Activated CD8-positive, alpha-beta T cell treated with anti-CD3 and anti-CD28 coated beads for 36 hours (primary cell): ENCODE data around the gene GIGYF2. TPM values are rescaled to one million over a fixed set of nuclear protein-coding genes. Genes with fewer than 3 reads are reported as not detected.

Source experiments
- ATAC-seq: fragments of 200-7000 bp; cut with Tn5 transposase; one replicate; pipeline ENCODE4 v1.10.0; 2021; ENCODE audit warnings: mild to moderate bottlenecking, moderate library complexity
- CTCF ChIA-PET: fragments of 350-600 bp; sonication (Branson Sonifier 250); formaldehyde crosslinking; loops from one replicate; lab custom pipeline; 2021; ENCODE audit warnings: antibody characterized with exemption; lab: Charles Lee
- POLR2A ChIA-PET: fragments of 350-600 bp; sonication (Branson Sonifier 250); formaldehyde crosslinking; loops from one replicate; lab custom pipeline; 2021; ENCODE audit warnings: antibody characterized with exemption; lab: Charles Lee
- DNase-seq: peaks from one replicate; pipeline ENCODE4 v3.0.0-alpha.2; 2020
- H3K27ac Mint-ChIP-seq: one replicate; pipeline ENCODE4 v1.8.0; 2021; ENCODE audit warnings: mild to moderate bottlenecking, mixed read lengths
- H3K27me3 Mint-ChIP-seq: one replicate; pipeline ENCODE4 v1.8.0; 2021; ENCODE audit warnings: mixed read lengths
- H3K36me3 Mint-ChIP-seq: one replicate; pipeline ENCODE4 v1.8.0; 2021; ENCODE audit warnings: low read depth, mixed read lengths
- H3K4me1 Mint-ChIP-seq: one replicate; pipeline ENCODE4 v1.8.0; 2021; ENCODE audit warnings: low read depth, mixed read lengths
- H3K4me3 Mint-ChIP-seq: one replicate; pipeline ENCODE4 v1.8.0; 2021; ENCODE audit warnings: mild to moderate bottlenecking, moderate library complexity, mixed read lengths
- H3K9me3 Mint-ChIP-seq: one replicate; pipeline ENCODE4 v1.8.0; 2021; ENCODE audit warnings: mixed read lengths
- CTCF ChIP-seq: fragments of 200-600 bp; IDR thresholded peaks from one replicate; pipeline ENCODE4 v1.8.0; 2022; ENCODE audit warnings: antibody characterized with exemption, mild to moderate bottlenecking
- intact Hi-C: fragments of 100-400 bp; cut with micrococcal nuclease; formaldehyde crosslinking; loops from one replicate; pipeline ENCODE4 v1.10.0; 2022
- total RNA-seq, 2 experiments: library from RNA; stranded (reverse); gene quantifications; one replicate each; pipeline ENCODE4 v1.2.3, GENCODE V29; 2021

Gene GIGYF2
- total RNA-seq, 2 experiments from 2014 or later = 49.7 to 52.5 TPM

- POLR2A ChIA-PET = no interaction called here
- intact Hi-C loops = no loop called here
- Mint-ChIP-seq H3K9me3 (no peaks in the 10 kb centered on the region), H3K27me3 (no peaks in the 10 kb centered on the region), H3K4me3 (no peak overlapping the region), H3K36me3 (peaks cover 26% of the 10 kb centered on the region), H3K4me1 (no peaks in the 10 kb centered on the region), H3K27ac (no peak overlapping the region)
- CTCF ChIA-PET = interaction anchor here (1.1 to 1.4 kb wide), 4 partner anchors 15 to 37 kb away, joined by 3 read pairs; no protein-coding TSS in a partner anchor
- no peak for DNase-seq
- TF ChIP-seq CTCF = peak; percentile 23
- no peak for ATAC-seq
Observed at GRCh38 chr2:232809349-232810124, 112.4 kb downstream of the GIGYF2 start.

- Mint-ChIP-seq H3K4me1 (no peaks in the 10 kb centered on the region), H3K36me3 (peaks cover 23% of the 10 kb centered on the region), H3K27ac (no peak overlapping the region), H3K9me3 (no peaks in the 10 kb centered on the region), H3K27me3 (no peaks in the 10 kb centered on the region), H3K4me3 (no peak overlapping the region)
- ChIA-PET POLR2A (no interaction called here), CTCF (interaction anchor here (1.1 to 1.2 kb wide), 3 partner anchors 16 to 38 kb away, joined by 3 read pairs; no protein-coding TSS in a partner anchor)
- DNase-seq = no peak
- TF ChIP-seq CTCF = no peak
- intact Hi-C loops = no loop called here
- no peak for ATAC-seq
Observed at GRCh38 chr2:232810444-232810843, 113.3 kb downstream of the GIGYF2 start.

- Mint-ChIP-seq H3K27ac (peak overlapping the region; percentile 57), H3K4me1 (no peaks in the 10 kb centered on the region), H3K27me3 (no peaks in the 10 kb centered on the region), H3K4me3 (no peak overlapping the region), H3K9me3 (no peaks in the 10 kb centered on the region), H3K36me3 (peaks cover 32% of the 10 kb centered on the region)
- CTCF ChIA-PET = interaction anchor here (1.3 to 1.5 kb wide), 2 partner anchors 9 to 55 kb away, joined by 3 read pairs; no protein-coding TSS in a partner anchor
- ATAC-seq = no peak
- intact Hi-C loops = no loop called here
- POLR2A ChIA-PET = interaction anchor here (0.7 kb wide), 1 partner anchor 101 kb away, joined by 3 read pairs; no protein-coding TSS in a partner anchor
- TF ChIP-seq CTCF = no peak
- DNase-seq = no peak
Observed at GRCh38 chr2:232815569-232815968, 118.4 kb downstream of the GIGYF2 start.

- Mint-ChIP-seq H3K4me1 (no peaks in the 10 kb centered on the region), H3K36me3 (peaks cover 33% of the 10 kb centered on the region), H3K4me3 (no peak overlapping the region), H3K27ac (peak overlapping the region; percentile 43), H3K27me3 (no peaks in the 10 kb centered on the region), H3K9me3 (no peaks in the 10 kb centered on the region)
- no peak for TF ChIP-seq CTCF
- intact Hi-C loops = no loop called here
- POLR2A ChIA-PET = no interaction called here
- CTCF ChIA-PET = interaction anchor here (1.3 to 1.8 kb wide), 2 partner anchors 56 to 237 kb away, joined by 3 to 5 read pairs; no protein-coding TSS in a partner anchor
- DNase-seq = no peak
- ATAC-seq = no peak
Observed at GRCh38 chr2:232816657-232817056, 119.5 kb downstream of the GIGYF2 start.

GRCh38 chr2:232817756-232818155, 120.6 kb downstream of the GIGYF2 start:
- no peaks in the 10 kb centered on the region for H3K9me3 Mint-ChIP-seq
- ATAC-seq (no peak), DNase-seq (no peak)
- POLR2A ChIA-PET = interaction anchor here (0.7 kb wide), 1 partner anchor 499 kb away, joined by 3 read pairs; no protein-coding TSS in a partner anchor
- intact Hi-C loops = no loop called here
- CTCF ChIA-PET = interaction anchor here (1.8 kb wide), 1 partner anchor 236 kb away, joined by 5 read pairs; no protein-coding TSS in a partner anchor
- no peaks in the 10 kb centered on the region for H3K27me3 Mint-ChIP-seq
- H3K27ac Mint-ChIP-seq = no peak overlapping the region
- TF ChIP-seq CTCF = no peak
- peaks cover 31% of the 10 kb centered on the region for H3K36me3 Mint-ChIP-seq
- no peaks in the 10 kb centered on the region for H3K4me1 Mint-ChIP-seq
- H3K4me3 Mint-ChIP-seq = no peak overlapping the region
